Bronchial epithelial cell (primary cell): ENCODE measurements around the gene KLLN. TPM values are rescaled to one million over a fixed set of nuclear protein-coding genes. Genes with fewer than 3 reads are reported as not detected.
"Not testable (repeated sequence)": the region's sequence is repeated elsewhere in the genome, so short reads cannot be mapped to it uniquely, and the experiment has no call there.

Experiments
- DNase-seq: peaks from one replicate; pipeline ENCODE4 v3.0.0-alpha.2; 2010; ENCODE audit warnings: low read depth
- FAIRE-seq: peaks from 2 replicates; lab custom pipeline; 2011; peaks lifted over from hg19 to GRCh38; lab: Jason Lieb, UNC
- H3K27me3 ChIP-seq: 2 replicates; pipeline ENCODE4 v1.5.1; 2011; ENCODE audit warnings: low read length; ENCODE audit not compliant: control insufficient read depth, insufficient read depth
- H3K36me3 ChIP-seq: 2 replicates; pipeline ENCODE4 v1.5.1; 2011; ENCODE audit warnings: low read length; ENCODE audit not compliant: control insufficient read depth, insufficient read depth
- H3K4me3 ChIP-seq: 2 replicates; pipeline ENCODE4 v1.5.1; 2011; ENCODE audit warnings: mild to moderate bottlenecking, low read depth, low read length, control low read depth
- total RNA-seq: library from RNA; depleted of rRNA; stranded (reverse); fragments of >200 nt; gene quantifications from 2 replicates; pipeline ENCODE4 v1.2.1, GENCODE V29; 2014
- TF ChIP-seq, protein P1 (sequence below): IDR thresholded peaks from 2 replicates; pipeline ENCODE4 v1.5.1; 2011; ENCODE audit warnings: mild to moderate bottlenecking, moderate library complexity, low read length, control low read depth, inconsistent platforms; ENCODE audit not compliant: insufficient read depth, severe bottlenecking

The KLLN gene
- total RNA-seq, 1 donor from 2014 or later, result 0.26 TPM

GRCh38 chr10:87841186-87841585, 22.1 kb downstream of the KLLN start:
- Histone ChIP-seq H3K4me3 (no peak overlapping the region), H3K27me3 (no peaks in the 10 kb centered on the region), H3K36me3 (no peaks in the 10 kb centered on the region)
- no peak for DNase-seq
- no peak for FAIRE-seq
- TF ChIP-seq, protein P1, sequence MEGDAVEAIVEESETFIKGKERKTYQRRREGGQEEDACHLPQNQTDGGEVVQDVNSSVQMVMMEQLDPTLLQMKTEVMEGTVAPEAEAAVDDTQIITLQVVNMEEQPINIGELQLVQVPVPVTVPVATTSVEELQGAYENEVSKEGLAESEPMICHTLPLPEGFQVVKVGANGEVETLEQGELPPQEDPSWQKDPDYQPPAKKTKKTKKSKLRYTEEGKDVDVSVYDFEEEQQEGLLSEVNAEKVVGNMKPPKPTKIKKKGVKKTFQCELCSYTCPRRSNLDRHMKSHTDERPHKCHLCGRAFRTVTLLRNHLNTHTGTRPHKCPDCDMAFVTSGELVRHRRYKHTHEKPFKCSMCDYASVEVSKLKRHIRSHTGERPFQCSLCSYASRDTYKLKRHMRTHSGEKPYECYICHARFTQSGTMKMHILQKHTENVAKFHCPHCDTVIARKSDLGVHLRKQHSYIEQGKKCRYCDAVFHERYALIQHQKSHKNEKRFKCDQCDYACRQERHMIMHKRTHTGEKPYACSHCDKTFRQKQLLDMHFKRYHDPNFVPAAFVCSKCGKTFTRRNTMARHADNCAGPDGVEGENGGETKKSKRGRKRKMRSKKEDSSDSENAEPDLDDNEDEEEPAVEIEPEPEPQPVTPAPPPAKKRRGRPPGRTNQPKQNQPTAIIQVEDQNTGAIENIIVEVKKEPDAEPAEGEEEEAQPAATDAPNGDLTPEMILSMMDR, result no peak

DNA sequence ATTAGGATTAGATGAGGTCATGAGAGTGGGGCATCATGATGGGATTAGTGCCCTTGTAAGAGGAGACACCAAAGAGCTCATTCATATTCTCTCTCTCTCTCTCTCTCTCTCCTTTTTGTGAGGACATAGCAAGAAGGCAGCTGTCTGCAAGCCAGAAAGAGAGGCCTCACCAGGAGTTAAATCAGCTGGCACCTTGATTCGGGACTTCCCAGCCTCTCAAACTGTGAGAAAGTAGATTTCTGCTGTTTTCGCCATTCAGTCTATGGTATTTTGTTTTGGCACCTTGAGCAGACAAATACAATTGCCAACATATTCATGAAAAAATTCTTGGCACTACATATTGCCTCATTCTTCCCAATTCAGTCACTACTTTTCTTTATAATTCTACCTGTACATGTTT, 24.7 kb downstream of the KLLN start:
- H3K36me3 ChIP-seq, result no peaks in the 10 kb centered on the region
- no peak overlapping the region for H3K4me3 ChIP-seq
- FAIRE-seq (no peak), DNase-seq (no peak)
- H3K27me3 ChIP-seq, result no peaks in the 10 kb centered on the region
- TF ChIP-seq, protein P1, result no peak

DNA sequence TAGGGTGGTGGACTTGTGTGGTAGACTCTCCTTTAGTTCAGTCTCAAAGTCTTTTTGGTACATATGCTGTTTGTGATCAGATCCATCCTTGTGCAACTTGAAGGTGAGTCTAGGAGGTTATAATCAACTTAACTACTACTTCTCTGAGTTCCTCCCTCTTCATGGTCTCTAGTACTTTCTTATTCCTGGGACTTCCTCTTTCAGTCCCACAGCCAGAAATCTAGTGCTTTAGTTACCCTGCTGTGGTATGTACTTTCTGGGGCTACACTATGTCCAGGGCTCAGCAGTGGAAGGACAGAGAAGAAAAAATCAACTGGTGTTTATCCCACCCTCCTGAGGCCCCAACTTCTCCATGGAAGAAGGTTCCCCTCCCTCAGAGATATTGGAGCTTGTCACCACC, 25.9 kb downstream of the KLLN start:
- Histone ChIP-seq H3K36me3 (no peaks in the 10 kb centered on the region), H3K27me3 (no peaks in the 10 kb centered on the region), H3K4me3 (no peak overlapping the region)
- DNase-seq (no peak), FAIRE-seq (no peak)
- TF ChIP-seq, protein P1, result no peak

- FAIRE-seq (no peak), DNase-seq (peak; percentile 26)
- H3K36me3 ChIP-seq, result no peaks in the 10 kb centered on the region
- no peak overlapping the region for H3K4me3 ChIP-seq
- no peaks in the 10 kb centered on the region for H3K27me3 ChIP-seq
- TF ChIP-seq, protein P1, result no peak
Observed at GRCh38 chr10:87836098-87836497, 27.2 kb downstream of the KLLN start.

- H3K36me3 ChIP-seq, result no peaks in the 10 kb centered on the region
- TF ChIP-seq, protein P1, result no peak
- no peaks in the 10 kb centered on the region for H3K27me3 ChIP-seq
- FAIRE-seq, result no peak
- DNase-seq, result peak; percentile 66
- H3K4me3 ChIP-seq, result no peak overlapping the region
Observed at GRCh38 chr10:87829986-87830729, 33.2 kb downstream of the KLLN start.

DNA sequence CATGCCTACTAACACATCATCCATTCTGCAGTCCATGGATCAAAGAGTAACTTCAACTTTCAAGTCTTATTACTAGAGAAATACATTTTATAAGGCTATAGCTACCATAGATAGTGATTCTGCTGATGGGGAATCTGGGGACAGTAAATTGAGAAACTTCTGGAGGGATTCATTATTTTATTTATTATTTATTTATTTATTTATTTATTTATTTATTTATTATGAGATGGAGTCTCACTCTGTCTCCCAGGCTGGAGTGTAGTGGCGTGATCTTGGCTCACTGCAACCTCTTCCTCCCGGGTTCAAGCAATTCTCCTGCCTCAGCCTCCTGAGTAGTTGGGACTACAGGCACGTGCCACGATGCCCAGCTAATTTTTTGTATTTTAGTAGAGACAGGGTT, 34.3 kb downstream of the KLLN start:
- H3K36me3 ChIP-seq, FAIRE-seq, DNase-seq, H3K27me3 ChIP-seq, H3K4me3 ChIP-seq: not testable (repeated sequence)
